K562 (cell line): ENCODE data around the gene NAIF1. TPM values are rescaled to one million over a fixed set of nuclear protein-coding genes. Genes with fewer than 3 reads are reported as not detected.

Source experiments
- FOXP1 ChIP-seq: sonication (generic); formaldehyde crosslinking; IDR thresholded peaks from 2 replicates; pipeline ENCODE4 v1.8.0; 2022; ENCODE audit warnings: mild to moderate bottlenecking, missing genetic modification reagents
- HSF4 ChIP-seq: fragments of 250-450 bp; sonication (Bioruptor Pico); IDR thresholded peaks from 2 replicates; pipeline ENCODE4 v2.1.2; 2022; ENCODE audit warnings: mild to moderate bottlenecking, moderate library complexity, borderline replicate concordance
- POLR2AphosphoS2 ChIP-seq: IDR thresholded peaks from 2 replicates; pipeline ENCODE4 v1.6.1; 2012; ENCODE audit warnings: low read length, improper control_type of control experiment
- PTBP1 ChIP-seq: fragments of 200-400 bp; formaldehyde crosslinking; IDR thresholded peaks from 2 replicates; pipeline ENCODE4 v1.6.1; 2017; ENCODE audit warnings: low read depth, low read length
- RBBP5 ChIP-seq: fragments of 200-600 bp; sonication (generic); IDR thresholded peaks from 2 replicates; pipeline ENCODE4 v1.6.1; 2012; ENCODE audit warnings: borderline replicate concordance, mild to moderate bottlenecking, low read length, control low read depth, inconsistent platforms; ENCODE audit not compliant: insufficient read depth, poor library complexity, severe bottlenecking
- RBM22 ChIP-seq: fragments of 200-400 bp; formaldehyde crosslinking; IDR thresholded peaks from 2 replicates; pipeline ENCODE4 v1.6.1; 2018; ENCODE audit warnings: low read length, low read depth; ENCODE audit not compliant: poor library complexity, severe bottlenecking
- RHOXF2B ChIP-seq: fragments of 250-450 bp; sonication (Bioruptor Pico); conservative IDR thresholded peaks from 2 replicates; pipeline ENCODE4 v1.5.1; 2021
- SAFB2 ChIP-seq: fragments of 200-400 bp; formaldehyde crosslinking; IDR thresholded peaks from 2 replicates; pipeline ENCODE4 v1.6.1; 2018; ENCODE audit warnings: borderline replicate concordance, low read length, low read depth, moderate library complexity; ENCODE audit not compliant: severe bottlenecking
- ZNF584 ChIP-seq: fragments of 200-800 bp; sonication (Bioruptor generic); IDR thresholded peaks from 2 replicates; pipeline ENCODE4 v1.6.1; 2016; ENCODE audit warnings: low read depth, mild to moderate bottlenecking, missing genetic modification characterization, missing compliant biosample characterization
- ZNF699 ChIP-seq: fragments of 250-450 bp; sonication (Bioruptor Pico); IDR thresholded peaks from 2 replicates; pipeline ENCODE4 v1.8.0; 2021; ENCODE audit warnings: mild to moderate bottlenecking, moderate library complexity; ENCODE audit not compliant: insufficient replicate concordance
- polyA plus RNA-seq, 8 experiments: library from polyadenylated mRNA; depleted of rRNA in 4 of 8; stranded (reverse) in 5 of 8; unstranded in 3 of 8; fragments of >200 nt; fragmentation: Nextera tagmentation in 2 of 8; fragmentation: Illumina TruSeq in 1 of 8; extraction: Ambion mirVana in 2 of 8; extraction: Trizol in 1 of 8; gene quantifications; 2 replicates each; pipeline versions ENCODE4 v1.2.1 to v1.2.3, GENCODE V29; 2011 to 2014; ENCODE audit warnings: inconsistent platforms in 1 of 8, missing spikeins in 1 of 8
- total RNA-seq, 7 experiments: library from RNA; depleted of rRNA in 6 of 7; stranded (reverse); fragments of >200 nt in 6 of 7; fragmentation: Illumina TruSeq in 2 of 7; extraction: Trizol in 2 of 7; gene quantifications; 2 replicates each; pipeline versions ENCODE4 v1.2.1 to v1.2.3, GENCODE V29; 2011 to 2021; ENCODE audit warnings: low replicate concordance in 1 of 7
- TF ChIP-seq, protein P1 (sequence below): sonication (generic); formaldehyde crosslinking; IDR thresholded peaks from 2 replicates; pipeline ENCODE4 v1.8.1; 2023; ENCODE audit warnings: mild to moderate bottlenecking, missing genetic modification reagents
- TF ChIP-seq, protein P2 (sequence below): fragments of 250-450 bp; sonication (Bioruptor Pico); IDR thresholded peaks from 2 replicates; pipeline ENCODE4 v1.5.0; 2021
- TF ChIP-seq, protein P3 (sequence below): fragments of 450-650 bp; formaldehyde crosslinking; IDR thresholded peaks from 2 replicates; pipeline ENCODE4 v1.4.0; 2020; ENCODE audit warnings: mild to moderate bottlenecking, moderate library complexity
- TF ChIP-seq, protein P4 (sequence below): sonication (generic); formaldehyde crosslinking; IDR thresholded peaks from 2 replicates; pipeline ENCODE4 v1.8.1; 2023; ENCODE audit warnings: mild to moderate bottlenecking, missing genetic modification reagents, moderate library complexity
- TF ChIP-seq, protein P5 (sequence below): fragments of 450-650 bp; formaldehyde crosslinking; IDR thresholded peaks from 2 replicates; pipeline ENCODE4 v1.4.0; 2020; ENCODE audit warnings: mild to moderate bottlenecking, moderate library complexity
- TF ChIP-seq, protein P6 (sequence below): fragments of 450-650 bp; IDR thresholded peaks from 2 replicates; pipeline ENCODE4 v1.6.1; 2016; ENCODE audit warnings: borderline replicate concordance

The NAIF1 gene
- total and polyA plus RNA-seq, 9 of the 15 experiments (the other 6 are each of a cell fraction or from before 2014, with no cell fraction given), result 4.8 to 26.6 (median 17.2) TPM

DNA sequence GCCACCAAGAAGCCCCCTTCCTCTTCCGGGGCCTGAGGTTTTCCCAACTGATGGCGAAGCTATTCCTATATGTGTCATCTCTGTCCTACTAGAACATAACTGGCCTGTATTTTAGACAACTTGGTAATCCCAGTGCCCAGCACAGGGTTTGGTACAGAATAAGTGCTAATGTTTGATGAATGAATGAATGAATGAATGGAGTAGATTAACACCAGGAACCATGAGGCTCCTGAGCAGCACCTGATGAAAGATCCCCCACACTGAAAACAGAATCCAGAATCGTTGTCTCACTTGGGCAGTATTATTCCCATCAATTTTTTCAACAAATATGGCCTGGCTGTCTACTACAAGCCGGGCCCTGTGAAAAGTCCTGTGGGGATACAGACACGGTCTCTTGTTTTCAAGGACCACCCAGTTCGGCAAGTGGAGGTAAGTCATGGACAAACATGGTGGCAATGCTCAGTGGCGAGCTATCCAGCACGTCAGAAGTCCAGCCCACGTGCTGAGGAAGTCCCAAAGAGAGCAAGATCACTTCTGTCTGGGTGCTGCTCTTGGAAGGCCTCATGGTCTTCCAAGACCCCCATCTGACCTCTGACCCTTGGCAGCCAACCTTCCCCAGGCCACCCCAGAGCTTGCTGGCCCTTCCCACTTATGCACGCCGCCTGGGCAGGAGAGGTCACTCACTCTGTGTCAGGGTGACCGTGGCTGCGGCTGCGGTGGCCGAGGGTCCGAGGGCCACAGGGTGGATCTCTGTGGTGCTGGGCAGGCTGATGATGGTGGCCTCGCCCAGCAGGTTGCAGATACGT lies 1.0 kb downstream of the NAIF1 start (continued):
- TF ChIP-seq ZNF699 (CRISPR knock-in tag) (no peak), FOXP1 (CRISPR knock-in tag) (no peak), PTBP1 (no peak), HSF4 (CRISPR knock-in tag) (no peak), ZNF584 (CRISPR knock-in tag) (peak; percentile 73), SAFB2 (no peak), RHOXF2B (CRISPR knock-in tag) (no peak), RBM22 (no peak), RBBP5 (no peak), POLR2AphosphoS2 (no peak)
- TF ChIP-seq, protein P1, sequence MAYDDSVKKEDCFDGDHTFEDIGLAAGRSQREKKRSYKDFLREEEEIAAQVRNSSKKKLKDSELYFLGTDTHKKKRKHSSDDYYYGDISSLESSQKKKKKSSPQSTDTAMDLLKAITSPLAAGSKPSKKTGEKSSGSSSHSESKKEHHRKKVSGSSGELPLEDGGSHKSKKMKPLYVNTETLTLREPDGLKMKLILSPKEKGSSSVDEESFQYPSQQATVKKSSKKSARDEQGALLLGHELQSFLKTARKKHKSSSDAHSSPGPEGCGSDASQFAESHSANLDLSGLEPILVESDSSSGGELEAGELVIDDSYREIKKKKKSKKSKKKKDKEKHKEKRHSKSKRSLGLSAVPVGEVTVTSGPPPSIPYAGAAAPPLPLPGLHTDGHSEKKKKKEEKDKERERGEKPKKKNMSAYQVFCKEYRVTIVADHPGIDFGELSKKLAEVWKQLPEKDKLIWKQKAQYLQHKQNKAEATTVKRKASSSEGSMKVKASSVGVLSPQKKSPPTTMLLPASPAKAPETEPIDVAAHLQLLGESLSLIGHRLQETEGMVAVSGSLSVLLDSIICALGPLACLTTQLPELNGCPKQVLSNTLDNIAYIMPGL (CRISPR knock-in tag), result no peak
- TF ChIP-seq, protein P2, sequence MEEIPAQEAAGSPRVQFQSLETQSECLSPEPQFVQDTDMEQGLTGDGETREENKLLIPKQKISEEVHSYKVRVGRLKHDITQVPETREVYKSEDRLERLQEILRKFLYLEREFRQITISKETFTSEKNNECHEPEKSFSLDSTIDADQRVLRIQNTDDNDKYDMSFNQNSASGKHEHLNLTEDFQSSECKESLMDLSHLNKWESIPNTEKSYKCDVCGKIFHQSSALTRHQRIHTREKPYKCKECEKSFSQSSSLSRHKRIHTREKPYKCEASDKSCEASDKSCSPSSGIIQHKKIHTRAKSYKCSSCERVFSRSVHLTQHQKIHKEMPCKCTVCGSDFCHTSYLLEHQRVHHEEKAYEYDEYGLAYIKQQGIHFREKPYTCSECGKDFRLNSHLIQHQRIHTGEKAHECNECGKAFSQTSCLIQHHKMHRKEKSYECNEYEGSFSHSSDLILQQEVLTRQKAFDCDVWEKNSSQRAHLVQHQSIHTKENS, result no peak
- TF ChIP-seq, protein P3, sequence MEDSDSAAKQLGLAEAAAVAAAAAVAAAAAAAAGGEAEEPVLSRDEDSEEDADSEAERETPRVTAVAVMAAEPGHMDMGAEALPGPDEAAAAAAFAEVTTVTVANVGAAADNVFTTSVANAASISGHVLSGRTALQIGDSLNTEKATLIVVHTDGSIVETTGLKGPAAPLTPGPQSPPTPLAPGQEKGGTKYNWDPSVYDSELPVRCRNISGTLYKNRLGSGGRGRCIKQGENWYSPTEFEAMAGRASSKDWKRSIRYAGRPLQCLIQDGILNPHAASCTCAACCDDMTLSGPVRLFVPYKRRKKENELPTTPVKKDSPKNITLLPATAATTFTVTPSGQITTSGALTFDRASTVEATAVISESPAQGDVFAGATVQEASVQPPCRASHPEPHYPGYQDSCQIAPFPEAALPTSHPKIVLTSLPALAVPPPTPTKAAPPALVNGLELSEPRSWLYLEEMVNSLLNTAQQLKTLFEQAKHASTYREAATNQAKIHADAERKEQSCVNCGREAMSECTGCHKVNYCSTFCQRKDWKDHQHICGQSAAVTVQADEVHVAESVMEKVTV (CRISPR knock-in tag), result no peak
- TF ChIP-seq, protein P4, sequence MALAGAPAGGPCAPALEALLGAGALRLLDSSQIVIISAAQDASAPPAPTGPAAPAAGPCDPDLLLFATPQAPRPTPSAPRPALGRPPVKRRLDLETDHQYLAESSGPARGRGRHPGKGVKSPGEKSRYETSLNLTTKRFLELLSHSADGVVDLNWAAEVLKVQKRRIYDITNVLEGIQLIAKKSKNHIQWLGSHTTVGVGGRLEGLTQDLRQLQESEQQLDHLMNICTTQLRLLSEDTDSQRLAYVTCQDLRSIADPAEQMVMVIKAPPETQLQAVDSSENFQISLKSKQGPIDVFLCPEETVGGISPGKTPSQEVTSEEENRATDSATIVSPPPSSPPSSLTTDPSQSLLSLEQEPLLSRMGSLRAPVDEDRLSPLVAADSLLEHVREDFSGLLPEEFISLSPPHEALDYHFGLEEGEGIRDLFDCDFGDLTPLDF, result 0 out of 2 replicates have a peak, but pooled peaks have one; percentile 23
- TF ChIP-seq, protein P5, sequence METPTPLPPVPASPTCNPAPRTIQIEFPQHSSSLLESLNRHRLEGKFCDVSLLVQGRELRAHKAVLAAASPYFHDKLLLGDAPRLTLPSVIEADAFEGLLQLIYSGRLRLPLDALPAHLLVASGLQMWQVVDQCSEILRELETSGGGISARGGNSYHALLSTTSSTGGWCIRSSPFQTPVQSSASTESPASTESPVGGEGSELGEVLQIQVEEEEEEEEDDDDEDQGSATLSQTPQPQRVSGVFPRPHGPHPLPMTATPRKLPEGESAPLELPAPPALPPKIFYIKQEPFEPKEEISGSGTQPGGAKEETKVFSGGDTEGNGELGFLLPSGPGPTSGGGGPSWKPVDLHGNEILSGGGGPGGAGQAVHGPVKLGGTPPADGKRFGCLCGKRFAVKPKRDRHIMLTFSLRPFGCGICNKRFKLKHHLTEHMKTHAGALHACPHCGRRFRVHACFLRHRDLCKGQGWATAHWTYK (CRISPR knock-in tag), result peak; percentile 62; the same call in 1 of the 2 replicates
- TF ChIP-seq, protein P6, sequence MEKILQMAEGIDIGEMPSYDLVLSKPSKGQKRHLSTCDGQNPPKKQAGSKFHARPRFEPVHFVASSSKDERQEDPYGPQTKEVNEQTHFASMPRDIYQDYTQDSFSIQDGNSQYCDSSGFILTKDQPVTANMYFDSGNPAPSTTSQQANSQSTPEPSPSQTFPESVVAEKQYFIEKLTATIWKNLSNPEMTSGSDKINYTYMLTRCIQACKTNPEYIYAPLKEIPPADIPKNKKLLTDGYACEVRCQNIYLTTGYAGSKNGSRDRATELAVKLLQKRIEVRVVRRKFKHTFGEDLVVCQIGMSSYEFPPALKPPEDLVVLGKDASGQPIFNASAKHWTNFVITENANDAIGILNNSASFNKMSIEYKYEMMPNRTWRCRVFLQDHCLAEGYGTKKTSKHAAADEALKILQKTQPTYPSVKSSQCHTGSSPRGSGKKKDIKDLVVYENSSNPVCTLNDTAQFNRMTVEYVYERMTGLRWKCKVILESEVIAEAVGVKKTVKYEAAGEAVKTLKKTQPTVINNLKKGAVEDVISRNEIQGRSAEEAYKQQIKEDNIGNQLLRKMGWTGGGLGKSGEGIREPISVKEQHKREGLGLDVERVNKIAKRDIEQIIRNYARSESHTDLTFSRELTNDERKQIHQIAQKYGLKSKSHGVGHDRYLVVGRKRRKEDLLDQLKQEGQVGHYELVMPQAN, result peak; percentile 73; the same call in 1 of the 2 replicates
